PC-3 (cell line): ENCODE data around the gene ZNF335. TPM values are rescaled to one million over a fixed set of nuclear protein-coding genes. Genes with fewer than 3 reads are reported as not detected.

Experiments
- ATAC-seq: fragments of 200-7000 bp; cut with Tn5 transposase; 2 replicates; pipeline ENCODE4 v1.9.1; 2020; ENCODE audit warnings: mild to moderate bottlenecking, moderate library complexity
- BruUV-seq: library from RNA; stranded (reverse); fragments of 400-500 nt; replicated peaks from 2 replicates; lab custom pipeline; 2021; lab: Mats Ljungman, UMichigan
- CTCF ChIA-PET: fragments of 300-600 bp; sonication (Branson Sonifier 250); formaldehyde crosslinking; loops from one replicate; lab custom pipeline; 2022; ENCODE audit warnings: antibody characterized with exemption; lab: Charles Lee
- POLR2A ChIA-PET: fragments of 300-600 bp; sonication (Branson Sonifier 250); formaldehyde crosslinking; loops from one replicate; lab custom pipeline; 2022; ENCODE audit warnings: antibody characterized with exemption; ENCODE audit not compliant: unreplicated experiment; lab: Charles Lee
- DNase-seq: peaks from one replicate; pipeline ENCODE4 v3.0.0-alpha.2; 2015
- H2AFZ ChIP-seq: fragments of 300-600 bp; sonication (generic); 2 replicates; pipeline ENCODE4 v1.6.0; 2016; ENCODE audit warnings: antibody characterized with exemption, low read length
- H3F3A ChIP-seq: fragments of 300-600 bp; sonication (generic); one replicate; pipeline ENCODE4 v1.6.0; 2017; ENCODE audit warnings: antibody characterized with exemption, low read length, control low read depth, mild to moderate bottlenecking; ENCODE audit not compliant: unreplicated experiment
- H3K27ac ChIP-seq: fragments of 300-600 bp; sonication (generic); 2 replicates; pipeline ENCODE4 v1.5.1; 2016; ENCODE audit warnings: mild to moderate bottlenecking, low read length
- H3K27me3 ChIP-seq: fragments of 300-600 bp; sonication (generic); 2 replicates; pipeline ENCODE4 v1.6.1; 2016; ENCODE audit warnings: low read length, mixed read lengths
- H3K36me3 ChIP-seq: fragments of 300-600 bp; sonication (generic); 2 replicates; pipeline ENCODE4 v1.6.1; 2016; ENCODE audit warnings: low read depth, mixed run types, low read length, mixed read lengths
- H3K4me1 ChIP-seq: fragments of 300-600 bp; sonication (generic); 2 replicates; pipeline ENCODE4 v1.5.1; 2016; ENCODE audit warnings: low read length; ENCODE audit not compliant: insufficient read depth
- H3K4me2 ChIP-seq: fragments of 300-600 bp; sonication (generic); 2 replicates; pipeline ENCODE4 v1.6.0; 2016; ENCODE audit warnings: low read length
- H3K4me3 ChIP-seq: fragments of 300-600 bp; sonication (generic); 2 replicates; pipeline ENCODE4 v1.5.1; 2016; ENCODE audit warnings: mild to moderate bottlenecking, low read length, mixed read lengths
- H3K79me2 ChIP-seq: fragments of 300-600 bp; sonication (generic); 2 replicates; pipeline ENCODE4 v1.6.1; 2017; ENCODE audit warnings: low read length, mixed read lengths
- H3K9ac ChIP-seq: fragments of 300-600 bp; sonication (generic); 2 replicates; pipeline ENCODE4 v1.6.0; 2016; ENCODE audit warnings: mild to moderate bottlenecking, low read length
- H3K9me2 ChIP-seq: fragments of 300-600 bp; sonication (generic); replicated peaks from 2 replicates; pipeline ENCODE4 v1.6.1; 2016; ENCODE audit warnings: mixed run types, low read length, mixed read lengths
- H3K9me3 ChIP-seq: fragments of 300-600 bp; sonication (generic); 2 replicates; pipeline ENCODE4 v1.6.1; 2016; ENCODE audit warnings: low read length, mixed read lengths
- H4K20me1 ChIP-seq: fragments of 300-600 bp; sonication (generic); 2 replicates; pipeline ENCODE4 v1.6.1; 2016; ENCODE audit warnings: low read length, mixed read lengths
- EZH2 ChIP-seq: fragments of 300-600 bp; sonication (generic); IDR thresholded peaks from one replicate; pipeline ENCODE4 v1.6.1; 2017; ENCODE audit warnings: antibody characterized with exemption, mild to moderate bottlenecking, low read length; ENCODE audit not compliant: unreplicated experiment
- EZH2phosphoT487 ChIP-seq: fragments of 300-600 bp; sonication (generic); IDR thresholded peaks from 2 replicates; pipeline ENCODE4 v1.6.1; 2018; ENCODE audit warnings: mild to moderate bottlenecking, antibody characterized with exemption, low read length, borderline replicate concordance
- intact Hi-C: fragments of 100-400 bp; cut with micrococcal nuclease; formaldehyde crosslinking; loops from 2 replicates; pipeline ENCODE4 v1.9.0; 2023
- total RNA-seq: library from RNA; depleted of rRNA; stranded (reverse); fragments of >200 nt; gene quantifications from 2 replicates; pipeline ENCODE4 v1.2.3, GENCODE V29; 2014
- TF ChIP-seq, protein P1 (sequence below): fragments of 300-600 bp; sonication (generic); conservative IDR thresholded peaks from 2 replicates; pipeline ENCODE4 v1.5.1; 2017; ENCODE audit warnings: antibody characterized with exemption, low read depth, mild to moderate bottlenecking, low read length

ZNF335 gene
- total RNA-seq, 1 experiment from 2014 or later = 36.9 TPM

DNA sequence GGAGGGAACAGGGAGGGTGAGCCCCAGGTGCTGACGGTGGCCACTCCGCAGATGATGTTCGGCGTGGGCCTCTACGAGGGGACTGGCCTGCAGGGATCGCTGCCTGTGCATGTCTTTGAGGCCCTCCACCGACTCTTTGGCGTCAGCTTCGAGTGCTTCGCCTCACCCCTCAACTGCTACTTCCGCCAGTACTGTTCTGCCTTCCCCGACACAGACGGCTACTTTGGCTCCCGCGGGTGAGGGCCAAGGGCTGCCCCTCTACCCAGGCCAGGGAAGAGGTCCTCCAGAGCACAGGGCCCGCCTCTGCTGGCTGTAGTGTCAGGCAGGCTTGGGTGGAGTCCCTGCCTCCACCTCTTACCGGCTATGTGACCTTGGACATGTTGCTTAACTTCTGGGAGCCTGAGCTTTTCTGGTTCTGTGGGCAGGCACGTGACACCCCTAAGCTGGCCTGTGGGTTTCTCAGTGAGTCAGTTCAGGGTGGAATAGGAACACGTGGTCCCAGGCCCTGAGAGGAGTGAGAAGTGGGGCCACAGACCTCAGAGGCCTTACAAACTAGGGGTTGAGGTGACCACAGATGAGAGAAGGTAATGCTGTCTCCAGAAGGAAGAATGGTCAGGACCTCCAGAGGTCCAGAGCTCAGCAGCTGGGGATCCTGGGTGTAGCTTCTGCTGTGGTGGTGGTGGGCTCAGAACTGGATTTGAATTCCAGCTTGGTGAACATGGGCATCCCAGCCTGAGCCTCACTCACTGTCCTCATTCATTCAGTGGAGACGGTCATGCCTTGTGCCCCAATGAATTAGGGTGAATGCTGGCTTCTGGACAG is 25.6 kb downstream of the ZNF335 start:
- no peak overlapping the region for H2AFZ ChIP-seq
- POLR2A ChIA-PET = no interaction called here

DNA sequence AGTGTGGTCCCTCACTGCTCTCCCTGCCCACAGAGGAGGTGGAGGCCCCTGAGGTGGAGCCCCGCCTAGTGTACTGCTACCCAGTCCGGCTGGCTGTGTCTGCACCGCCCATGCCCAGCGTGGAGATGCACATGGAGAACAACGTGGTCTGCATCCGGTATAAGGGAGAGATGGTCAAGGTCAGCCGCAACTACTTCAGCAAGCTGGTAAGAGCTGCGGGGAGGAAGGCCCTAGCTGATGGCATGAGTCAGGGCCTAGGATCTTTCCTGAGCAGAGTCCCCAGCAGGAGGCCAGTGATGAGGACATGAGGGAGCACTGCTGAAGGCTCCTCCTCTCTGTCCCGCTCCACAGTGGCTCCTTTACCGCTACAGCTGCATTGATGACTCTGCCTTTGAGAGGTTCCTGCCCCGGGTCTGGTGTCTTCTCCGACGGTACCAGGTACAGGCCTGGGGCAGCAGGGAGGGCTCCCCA is 26.3 kb downstream of the ZNF335 start:
- BruUV-seq = no TSS peak
- CTCF ChIA-PET = interaction anchor here (1.5 kb wide), 1 partner anchor 12 kb away, joined by 3 read pairs; no protein-coding TSS in a partner anchor
- H4K20me1 ChIP-seq = no peaks in the 10 kb centered on the region
- H3K27ac ChIP-seq = no peak overlapping the region
- no peak for DNase-seq
- no peaks in the 10 kb centered on the region for H3K9me3 ChIP-seq
- H3K79me2 ChIP-seq = no peaks in the 10 kb centered on the region
- H3K9me2 ChIP-seq = no peaks in the 10 kb centered on the region
- TF ChIP-seq EZH2phosphoT487 = no peak
- TF ChIP-seq, protein P1, sequence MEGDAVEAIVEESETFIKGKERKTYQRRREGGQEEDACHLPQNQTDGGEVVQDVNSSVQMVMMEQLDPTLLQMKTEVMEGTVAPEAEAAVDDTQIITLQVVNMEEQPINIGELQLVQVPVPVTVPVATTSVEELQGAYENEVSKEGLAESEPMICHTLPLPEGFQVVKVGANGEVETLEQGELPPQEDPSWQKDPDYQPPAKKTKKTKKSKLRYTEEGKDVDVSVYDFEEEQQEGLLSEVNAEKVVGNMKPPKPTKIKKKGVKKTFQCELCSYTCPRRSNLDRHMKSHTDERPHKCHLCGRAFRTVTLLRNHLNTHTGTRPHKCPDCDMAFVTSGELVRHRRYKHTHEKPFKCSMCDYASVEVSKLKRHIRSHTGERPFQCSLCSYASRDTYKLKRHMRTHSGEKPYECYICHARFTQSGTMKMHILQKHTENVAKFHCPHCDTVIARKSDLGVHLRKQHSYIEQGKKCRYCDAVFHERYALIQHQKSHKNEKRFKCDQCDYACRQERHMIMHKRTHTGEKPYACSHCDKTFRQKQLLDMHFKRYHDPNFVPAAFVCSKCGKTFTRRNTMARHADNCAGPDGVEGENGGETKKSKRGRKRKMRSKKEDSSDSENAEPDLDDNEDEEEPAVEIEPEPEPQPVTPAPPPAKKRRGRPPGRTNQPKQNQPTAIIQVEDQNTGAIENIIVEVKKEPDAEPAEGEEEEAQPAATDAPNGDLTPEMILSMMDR = no peak
- no peaks in the 10 kb centered on the region for H3F3A ChIP-seq
- H3K9ac ChIP-seq = no peak overlapping the region
- intact Hi-C loops = no loop called here
- ATAC-seq = no peak
- H3K36me3 ChIP-seq = peaks cover 54% of the 10 kb centered on the region
- POLR2A ChIA-PET = no interaction called here
- no peak overlapping the region for H2AFZ ChIP-seq
- no peaks in the 10 kb centered on the region for H3K27me3 ChIP-seq
- H3K4me3 ChIP-seq = no peak overlapping the region
- H3K4me2 ChIP-seq = no peak overlapping the region
- no peaks in the 10 kb centered on the region for H3K4me1 ChIP-seq

More for the DNA sequence above, 25.6 kb downstream of the ZNF335 start:
- no TSS peak for BruUV-seq
- Histone ChIP-seq H3K9me3 (no peaks in the 10 kb centered on the region), H3K9ac (no peak overlapping the region), H3F3A (no peaks in the 10 kb centered on the region), H3K4me3 (no peak overlapping the region), H4K20me1 (no peaks in the 10 kb centered on the region), H3K9me2 (no peaks in the 10 kb centered on the region), H3K27me3 (no peaks in the 10 kb centered on the region), H3K36me3 (peaks cover 50% of the 10 kb centered on the region), H3K4me2 (no peak overlapping the region), H3K27ac (no peak overlapping the region), H3K4me1 (no peaks in the 10 kb centered on the region), H3K79me2 (no peaks in the 10 kb centered on the region)
- no peak for ATAC-seq
- CTCF ChIA-PET = no interaction called here
- intact Hi-C loops = no loop called here
- DNase-seq = no peak
- TF ChIP-seq, protein P1 = no peak
- no peak for TF ChIP-seq EZH2phosphoT487
- TF ChIP-seq EZH2 = no peak
